WTC11 (cell line): Measurements from ENCODE around the gene AGA. TPM values are rescaled to one million over a fixed set of nuclear protein-coding genes. Genes with fewer than 3 reads are reported as not detected.

ENCODE experiments used
- ATAC-seq: fragments of 200-7000 bp; cut with Tn5 transposase; 2 replicates; pipeline ENCODE4 v1.10.0; 2021; ENCODE audit warnings: mild to moderate bottlenecking, moderate library complexity
- CTCF ChIA-PET: fragments of 300-600 bp; sonication (Branson Sonifier 250); formaldehyde crosslinking; loops from one replicate; lab custom pipeline; 2021; ENCODE audit warnings: antibody characterized with exemption; lab: Charles Lee
- POLR2A ChIA-PET: fragments of 350-600 bp; sonication (Branson Sonifier 250); formaldehyde crosslinking; loops from one replicate; lab custom pipeline; 2021; ENCODE audit warnings: antibody characterized with exemption; lab: Charles Lee
- DNase-seq: peaks from one replicate; pipeline ENCODE4 v3.0.0; 2021; ENCODE audit warnings: low spot score
- H3K27ac Mint-ChIP-seq: 2 replicates; pipeline ENCODE4 v1.8.0; 2021; ENCODE audit warnings: mixed read lengths
- H3K27me3 Mint-ChIP-seq: 2 replicates; pipeline ENCODE4 v1.8.0; 2021; ENCODE audit warnings: low read depth, mild to moderate bottlenecking, moderate library complexity, mixed read lengths
- H3K36me3 Mint-ChIP-seq: 2 replicates; pipeline ENCODE4 v1.8.0; 2021; ENCODE audit warnings: mixed read lengths
- H3K4me1 Mint-ChIP-seq: 2 replicates; pipeline ENCODE4 v1.8.0; 2022; ENCODE audit warnings: mixed read lengths
- H3K4me3 Mint-ChIP-seq: 2 replicates; pipeline ENCODE4 v1.8.0; 2021; ENCODE audit warnings: mild to moderate bottlenecking, moderate library complexity, mixed read lengths
- H3K9me3 Mint-ChIP-seq: 2 replicates; pipeline ENCODE4 v1.8.0; 2021; ENCODE audit warnings: mixed read lengths
- ATF2 ChIP-seq: sonication (generic); formaldehyde crosslinking; IDR thresholded peaks from 2 replicates; pipeline ENCODE4 v1.8.1; 2022; ENCODE audit warnings: low read depth, missing genetic modification reagents, borderline replicate concordance
- CREM ChIP-seq: sonication (generic); formaldehyde crosslinking; IDR thresholded peaks from 2 replicates; pipeline ENCODE4 v1.8.1; 2022; ENCODE audit warnings: mild to moderate bottlenecking, missing genetic modification reagents, moderate library complexity
- FOXP4 ChIP-seq: sonication (generic); formaldehyde crosslinking; IDR thresholded peaks from 2 replicates; pipeline ENCODE4 v1.8.0; 2022; ENCODE audit warnings: mild to moderate bottlenecking, missing genetic modification reagents
- HMGA2 ChIP-seq: fragments of 250-450 bp; sonication (Bioruptor Pico); IDR thresholded peaks from 2 replicates; pipeline ENCODE4 v1.4.0; 2021; ENCODE audit warnings: mild to moderate bottlenecking, moderate library complexity
- IRF2 ChIP-seq: sonication (generic); formaldehyde crosslinking; IDR thresholded peaks from 2 replicates; pipeline ENCODE4 v1.8.0; 2022; ENCODE audit warnings: low read depth, missing genetic modification reagents, borderline replicate concordance
- KAT7 ChIP-seq: sonication (generic); formaldehyde crosslinking; IDR thresholded peaks from 2 replicates; pipeline ENCODE4 v1.8.1; 2023; ENCODE audit warnings: missing genetic modification reagents, mild to moderate bottlenecking, borderline replicate concordance
- NR1H2 ChIP-seq: sonication (generic); formaldehyde crosslinking; IDR thresholded peaks from 2 replicates; pipeline ENCODE4 v1.9.0; 2021; ENCODE audit warnings: mild to moderate bottlenecking, moderate library complexity, missing genetic modification reagents
- SMAD3 ChIP-seq: sonication (generic); formaldehyde crosslinking; IDR thresholded peaks from 2 replicates; pipeline ENCODE4 v1.8.0; 2022; ENCODE audit warnings: missing genetic modification reagents, mild to moderate bottlenecking, borderline replicate concordance
- TP53 ChIP-seq: sonication (generic); formaldehyde crosslinking; IDR thresholded peaks from 2 replicates; pipeline ENCODE4 v1.8.1; 2023; ENCODE audit warnings: mild to moderate bottlenecking, missing genetic modification reagents
- USF1 ChIP-seq: sonication (generic); formaldehyde crosslinking; IDR thresholded peaks from 2 replicates; pipeline ENCODE4 v1.8.0; 2022; ENCODE audit warnings: mild to moderate bottlenecking, missing genetic modification reagents
- ZBTB21 ChIP-seq: sonication (generic); formaldehyde crosslinking; IDR thresholded peaks from 2 replicates; pipeline ENCODE4 v1.8.1; 2023; ENCODE audit warnings: mild to moderate bottlenecking, missing genetic modification reagents, borderline replicate concordance
- ZNF317 ChIP-seq: sonication (generic); formaldehyde crosslinking; IDR thresholded peaks from 2 replicates; pipeline ENCODE4 v1.8.1; 2023; ENCODE audit warnings: low read depth, mild to moderate bottlenecking, moderate library complexity, missing genetic modification reagents, borderline replicate concordance
- ZNF396 ChIP-seq: fragments of 250-450 bp; sonication (Bioruptor Pico); IDR thresholded peaks from 2 replicates; pipeline ENCODE4 v1.8.0; 2021; ENCODE audit warnings: mild to moderate bottlenecking, moderate library complexity, borderline replicate concordance
- ZNF423 ChIP-seq: fragments of 250-450 bp; sonication (Bioruptor Pico); IDR thresholded peaks from 2 replicates; pipeline ENCODE4 v2.1.2; 2022; ENCODE audit warnings: mild to moderate bottlenecking, moderate library complexity
- ZNF671 ChIP-seq: fragments of 250-450 bp; sonication (Bioruptor Pico); IDR thresholded peaks from 2 replicates; pipeline ENCODE4 v1.8.0; 2021; ENCODE audit warnings: mild to moderate bottlenecking
- total RNA-seq: library from RNA; stranded (reverse); gene quantifications from 3 replicates; pipeline ENCODE4 v1.2.3, GENCODE V29; 2021
- TF ChIP-seq, protein P1 (sequence below): fragments of 250-450 bp; sonication (Bioruptor Pico); IDR thresholded peaks from 2 replicates; pipeline ENCODE4 v2.1.2; 2022; ENCODE audit warnings: mild to moderate bottlenecking, moderate library complexity
- TF ChIP-seq, protein P2 (sequence below): fragments of 250-450 bp; sonication (Bioruptor Pico); IDR thresholded peaks from 2 replicates; pipeline ENCODE4 v1.9.0; 2021; ENCODE audit warnings: mild to moderate bottlenecking
- TF ChIP-seq, protein P3 (sequence below): sonication (generic); formaldehyde crosslinking; IDR thresholded peaks from 2 replicates; pipeline ENCODE4 v1.8.1; 2023; ENCODE audit warnings: mild to moderate bottlenecking, missing genetic modification reagents, borderline replicate concordance

Gene AGA
- total RNA-seq, 1 experiment from 2014 or later, result 6.8 TPM

- Mint-ChIP-seq H3K27me3 (no peaks in the 10 kb centered on the region), H3K36me3 (peaks cover 4% of the 10 kb centered on the region), H3K9me3 (no peaks in the 10 kb centered on the region), H3K4me3 (no peak overlapping the region), H3K4me1 (peaks cover 29% of the 10 kb centered on the region), H3K27ac (no peak overlapping the region)
- ATAC-seq (no peak), DNase-seq (no peak)
- CTCF ChIA-PET, result no interaction called here
- TF ChIP-seq FOXP4 (no peak), ZNF671 (CRISPR knock-in tag) (no peak), ZBTB21 (CRISPR knock-in tag) (no peak), ZNF396 (CRISPR knock-in tag) (no peak), TP53 (no peak), ATF2 (no peak), HMGA2 (CRISPR knock-in tag) (no peak), ZNF423 (CRISPR knock-in tag) (no peak), USF1 (CRISPR knock-in tag) (no peak), ZNF317 (no peak), CREM (CRISPR knock-in tag) (no peak), NR1H2 (CRISPR knock-in tag) (no peak), SMAD3 (CRISPR knock-in tag) (no peak)
- TF ChIP-seq, protein P1, sequence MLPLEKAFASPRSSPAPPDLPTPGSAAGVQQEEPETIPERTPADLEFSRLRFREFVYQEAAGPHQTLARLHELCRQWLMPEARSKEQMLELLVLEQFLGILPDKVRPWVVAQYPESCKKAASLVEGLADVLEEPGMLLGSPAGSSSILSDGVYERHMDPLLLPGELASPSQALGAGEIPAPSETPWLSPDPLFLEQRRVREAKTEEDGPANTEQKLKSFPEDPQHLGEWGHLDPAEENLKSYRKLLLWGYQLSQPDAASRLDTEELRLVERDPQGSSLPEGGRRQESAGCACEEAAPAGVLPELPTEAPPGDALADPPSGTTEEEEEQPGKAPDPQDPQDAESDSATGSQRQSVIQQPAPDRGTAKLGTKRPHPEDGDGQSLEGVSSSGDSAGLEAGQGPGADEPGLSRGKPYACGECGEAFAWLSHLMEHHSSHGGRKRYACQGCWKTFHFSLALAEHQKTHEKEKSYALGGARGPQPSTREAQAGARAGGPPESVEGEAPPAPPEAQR (CRISPR knock-in tag), result no peak
- TF ChIP-seq, protein P2, sequence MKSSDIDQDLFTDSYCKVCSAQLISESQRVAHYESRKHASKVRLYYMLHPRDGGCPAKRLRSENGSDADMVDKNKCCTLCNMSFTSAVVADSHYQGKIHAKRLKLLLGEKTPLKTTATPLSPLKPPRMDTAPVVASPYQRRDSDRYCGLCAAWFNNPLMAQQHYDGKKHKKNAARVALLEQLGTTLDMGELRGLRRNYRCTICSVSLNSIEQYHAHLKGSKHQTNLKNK (CRISPR knock-in tag), result no peak
- TF ChIP-seq, protein P3, sequence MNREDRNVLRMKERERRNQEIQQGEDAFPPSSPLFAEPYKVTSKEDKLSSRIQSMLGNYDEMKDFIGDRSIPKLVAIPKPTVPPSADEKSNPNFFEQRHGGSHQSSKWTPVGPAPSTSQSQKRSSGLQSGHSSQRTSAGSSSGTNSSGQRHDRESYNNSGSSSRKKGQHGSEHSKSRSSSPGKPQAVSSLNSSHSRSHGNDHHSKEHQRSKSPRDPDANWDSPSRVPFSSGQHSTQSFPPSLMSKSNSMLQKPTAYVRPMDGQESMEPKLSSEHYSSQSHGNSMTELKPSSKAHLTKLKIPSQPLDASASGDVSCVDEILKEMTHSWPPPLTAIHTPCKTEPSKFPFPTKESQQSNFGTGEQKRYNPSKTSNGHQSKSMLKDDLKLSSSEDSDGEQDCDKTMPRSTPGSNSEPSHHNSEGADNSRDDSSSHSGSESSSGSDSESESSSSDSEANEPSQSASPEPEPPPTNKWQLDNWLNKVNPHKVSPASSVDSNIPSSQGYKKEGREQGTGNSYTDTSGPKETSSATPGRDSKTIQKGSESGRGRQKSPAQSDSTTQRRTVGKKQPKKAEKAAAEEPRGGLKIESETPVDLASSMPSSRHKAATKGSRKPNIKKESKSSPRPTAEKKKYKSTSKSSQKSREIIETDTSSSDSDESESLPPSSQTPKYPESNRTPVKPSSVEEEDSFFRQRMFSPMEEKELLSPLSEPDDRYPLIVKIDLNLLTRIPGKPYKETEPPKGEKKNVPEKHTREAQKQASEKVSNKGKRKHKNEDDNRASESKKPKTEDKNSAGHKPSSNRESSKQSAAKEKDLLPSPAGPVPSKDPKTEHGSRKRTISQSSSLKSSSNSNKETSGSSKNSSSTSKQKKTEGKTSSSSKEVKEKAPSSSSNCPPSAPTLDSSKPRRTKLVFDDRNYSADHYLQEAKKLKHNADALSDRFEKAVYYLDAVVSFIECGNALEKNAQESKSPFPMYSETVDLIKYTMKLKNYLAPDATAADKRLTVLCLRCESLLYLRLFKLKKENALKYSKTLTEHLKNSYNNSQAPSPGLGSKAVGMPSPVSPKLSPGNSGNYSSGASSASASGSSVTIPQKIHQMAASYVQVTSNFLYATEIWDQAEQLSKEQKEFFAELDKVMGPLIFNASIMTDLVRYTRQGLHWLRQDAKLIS (CRISPR knock-in tag), result no peak
- POLR2A ChIA-PET, result no interaction called here
These were observed 13.3 kb upstream of the AGA start for GRCh38 chr4:177455561-177455970.

GRCh38 chr4:177453116-177453515 lies 10.9 kb upstream of the AGA start:
- ATAC-seq, result no peak
- H3K27me3 Mint-ChIP-seq, result no peaks in the 10 kb centered on the region

More at GRCh38 chr4:177453116-177453515, 10.9 kb upstream of the AGA start:
- H3K27ac Mint-ChIP-seq, result no peak overlapping the region
- peaks cover 38% of the 10 kb centered on the region for H3K4me1 Mint-ChIP-seq
- CTCF ChIA-PET, result no interaction called here
- TF ChIP-seq IRF2 (CRISPR knock-in tag) (no peak), TP53 (no peak), NR1H2 (CRISPR knock-in tag) (no peak), KAT7 (CRISPR knock-in tag) (no peak)
- no peak overlapping the region for H3K4me3 Mint-ChIP-seq
- peaks cover 4% of the 10 kb centered on the region for H3K36me3 Mint-ChIP-seq
- no peaks in the 10 kb centered on the region for H3K9me3 Mint-ChIP-seq
- POLR2A ChIA-PET, result no interaction called here
- no peak for DNase-seq
